A549 (cell line): Measurements from ENCODE around the gene HBQ1.

Source experiments
- CHD4 ChIP-seq: fragments of 200-600 bp; sonication (generic); IDR thresholded peaks from 2 replicates; pipeline ENCODE4 v1.6.1; 2016; ENCODE audit warnings: antibody characterized with exemption, mild to moderate bottlenecking, borderline replicate concordance
- CTCF ChIP-seq: fragments of >200 bp; sonication (Bioruptor Twin); formaldehyde crosslinking; IDR thresholded peaks from 3 replicates; pipeline ENCODE4 v1.5.1; 2016
- EP300 ChIP-seq, 2 experiments: fragments of >200 bp; sonication (Bioruptor Twin); formaldehyde crosslinking; IDR thresholded peaks; 2 replicates in 1 of 2; 3 replicates in 1 of 2; pipeline ENCODE4 v1.6.1; 2016 to 2017
- KDM5A ChIP-seq: fragments of 200-600 bp; sonication (generic); IDR thresholded peaks from 2 replicates; pipeline ENCODE4 v1.6.1; 2016; ENCODE audit warnings: antibody characterized with exemption, mild to moderate bottlenecking
- MYC ChIP-seq: IDR thresholded peaks from 2 replicates; pipeline ENCODE4 v1.6.1; 2012; ENCODE audit warnings: mild to moderate bottlenecking, inconsistent platforms, low read length, improper control_type of control experiment, borderline replicate concordance
- POLR2A ChIP-seq: IDR thresholded peaks from 2 replicates; pipeline ENCODE4 v1.6.1; 2012; ENCODE audit warnings: mild to moderate bottlenecking, low read length
- RAD21 ChIP-seq, 2 experiments: fragments of >200 bp in 1 of 2; sonication (Bioruptor Twin) in 1 of 2; formaldehyde crosslinking in 1 of 2; IDR thresholded peaks in 1 of 2; conservative IDR thresholded peaks in 1 of 2; 2 replicates in 1 of 2; 3 replicates in 1 of 2; pipeline ENCODE4 v1.6.1; 2012 to 2018; ENCODE audit warnings: inconsistent platforms in 1 of 2
- RCOR1 ChIP-seq: fragments of 150-350 bp; IDR thresholded peaks from 2 replicates; pipeline ENCODE4 v1.6.1; 2014; ENCODE audit warnings: antibody characterized with exemption, low read length, low read depth

- TF ChIP-seq CTCF, result no peak
- TF ChIP-seq EP300 (IDR thresholded peaks at IDR 0.05), result no peak
- no peak for TF ChIP-seq RAD21 (conservative IDR thresholded peaks at IDR 0.05 in 1 of 2, IDR thresholded peaks at IDR 0.05 in 1 of 2)
- no peak for TF ChIP-seq RCOR1
- no peak for TF ChIP-seq POLR2A
- TF ChIP-seq CHD4, result no peak
- TF ChIP-seq MYC, result no peak
- TF ChIP-seq KDM5A, result no peak
These were observed 37.8 kb upstream of the HBQ1 start for GRCh38 chr16:142405-142967.
